A549 treated with AZD2906 at 1 μM for 4 hours (cell line): Measurements from ENCODE around the gene SMAD5. TPM values are rescaled to one million over a fixed set of nuclear protein-coding genes. Genes with fewer than 3 reads are reported as not detected.

Experiments used
- total RNA-seq: library from RNA; stranded (reverse); fragments of 200-300 nt; extraction: Qiagen RNA extraction; gene quantifications from 5 replicates; pipeline ENCODE4 v1.2.3, GENCODE V29; 2022

The SMAD5 gene
- 20.9 to 29.6 TPM (median 27.3 TPM) in 5 replicates for total RNA-seq

DNA sequence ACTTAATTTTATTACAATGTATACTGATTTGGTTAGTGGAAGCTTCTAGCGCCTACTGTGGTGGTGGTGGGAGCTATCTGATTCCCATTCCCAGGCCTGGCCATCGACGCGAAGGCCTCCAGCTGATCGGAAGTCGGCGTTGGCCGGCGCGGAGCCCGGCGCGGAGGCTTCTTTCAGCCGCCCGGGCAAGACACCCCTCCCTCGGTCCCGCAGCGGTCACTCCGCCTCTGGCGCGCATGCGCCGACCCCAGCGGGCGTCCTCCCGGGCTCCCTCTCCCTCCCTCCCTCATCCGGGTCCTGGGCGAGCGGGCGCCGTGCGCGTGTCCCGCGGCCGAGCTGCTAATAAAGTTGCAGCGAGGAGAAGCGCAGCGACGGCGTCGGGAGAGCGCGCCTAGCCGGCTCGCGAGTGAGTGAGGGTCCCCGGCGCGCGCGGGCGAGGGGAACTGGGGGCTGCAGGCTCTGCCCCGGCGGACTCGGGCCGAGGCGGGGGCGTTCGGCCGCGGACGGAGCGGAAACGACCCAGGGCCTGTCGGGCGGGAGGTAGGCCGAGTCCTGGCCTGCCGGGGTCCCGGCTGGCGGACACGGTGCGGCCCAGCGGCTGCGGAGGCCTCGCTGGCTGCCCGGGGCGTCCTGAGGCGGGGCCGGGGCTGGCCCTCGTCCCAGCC lies at the start of gene SMAD5:
Gene SMAD5 (plus strand): TSS at position 289 of the 665 bp plus-strand sequence. CDS start 20,916 bp downstream, outside the sequence.

DNA sequence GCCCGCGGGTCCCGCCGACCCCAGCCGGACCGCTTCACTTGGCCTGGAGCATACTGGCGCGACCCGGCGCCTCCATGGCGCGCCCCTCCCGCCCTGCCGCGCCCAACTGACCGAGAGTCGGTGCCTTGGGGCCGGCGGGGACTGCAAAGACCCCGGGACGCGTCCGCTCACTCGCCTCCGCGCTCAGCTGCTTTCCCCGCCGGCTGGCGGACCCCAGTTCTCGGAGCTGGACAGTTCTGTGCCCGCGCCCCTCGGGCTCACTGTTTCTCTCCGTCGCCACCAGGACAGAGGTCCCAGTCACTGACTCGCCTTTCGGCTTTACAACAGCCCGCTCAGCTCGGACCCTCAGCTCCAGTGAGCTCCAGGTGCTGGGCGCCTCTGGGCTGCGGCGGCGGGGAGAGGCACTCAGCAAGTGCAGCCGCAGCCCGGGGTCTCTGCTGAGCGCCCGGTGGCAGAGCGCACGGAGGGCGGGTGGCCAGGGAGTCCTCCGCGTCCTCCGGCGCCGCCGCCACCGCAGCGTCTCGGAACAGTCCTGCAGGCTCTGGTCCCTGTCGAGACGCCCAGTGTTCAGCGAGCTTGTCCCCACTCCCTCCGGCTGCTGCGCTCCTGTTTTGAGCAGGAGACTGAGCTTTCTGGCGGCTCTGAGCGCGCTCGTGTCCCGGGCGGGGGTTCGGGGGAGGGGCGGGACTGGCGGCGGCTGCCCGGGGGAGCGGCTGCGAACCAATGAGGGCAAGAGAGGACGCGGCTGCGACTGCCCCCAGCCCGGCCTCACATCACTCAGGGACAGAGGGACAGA lies 60.1 kb downstream of the SMAD5 start, which contains the start of gene SMIM32:
Gene SMIM32 (minus strand): TSS at position 637 of the 796 bp plus-strand sequence. CDS start 638 bp downstream, outside the sequence.

Other genes with a start within 250 kb of the SMAD5 start
- gene IL9, start 237.0 kb upstream of the SMAD5 start, total RNA-seq: not detected in 5 replicates
- not detected in 5 replicates for gene LECT2, start 177.9 kb upstream of the SMAD5 start, total RNA-seq
- 1,379 to 2,010 TPM (median 1,737 TPM) in 5 replicates for gene TGFBI, start 103.9 kb upstream of the SMAD5 start, total RNA-seq
- gene SMIM32, start 60.3 kb downstream of the SMAD5 start, total RNA-seq: not detected in 5 replicates
- gene TRPC7, start 232.7 kb downstream of the SMAD5 start, total RNA-seq: not detected in 5 replicates